Transverse colon (tissue), 4 donors: Measurements from ENCODE around the gene CPEB3.

ENCODE experiments used
- CTCF ChIP-seq, 5 experiments: fragments of 200-600 bp in 3 of 5; fragments of 450-650 bp in 2 of 5; sonication (generic) in 3 of 5; IDR thresholded peaks; 1 replicate in 2 of 5; 2 replicates in 3 of 5; pipeline ENCODE4 v1.5.1; 2016 to 2017; ENCODE audit warnings: antibody characterized with exemption in 5 of 5, inconsistent platforms in 3 of 5, mild to moderate bottlenecking in 2 of 5, moderate library complexity in 1 of 5
- EP300 ChIP-seq: sonication (generic); formaldehyde crosslinking; IDR thresholded peaks from one replicate; pipeline ENCODE4 v1.6.1; 2017; ENCODE audit warnings: antibody characterized with exemption, low read depth
- POLR2A ChIP-seq: fragments of 450-650 bp; IDR thresholded peaks from one replicate; pipeline ENCODE4 v1.6.1; 2016; ENCODE audit warnings: antibody characterized with exemption, mild to moderate bottlenecking, moderate library complexity
- POLR2AphosphoS5 ChIP-seq, 3 donors: sonication (generic); formaldehyde crosslinking; IDR thresholded peaks; one replicate each; pipeline ENCODE4 v1.6.1; 2016; ENCODE audit warnings: antibody characterized with exemption in 3 of 3

GRCh38 chr10:92081641-92082040, 209.2 kb downstream of the CPEB3 start:
- TF ChIP-seq CTCF (IDR thresholded peaks at IDR 0.05) = no peak
- no peak for TF ChIP-seq EP300
- no peak for TF ChIP-seq POLR2A
- no peak for TF ChIP-seq POLR2AphosphoS5 (IDR thresholded peaks at IDR 0.05)
